Measurements from ENCODE around the gene ECSIT.

The ECSIT gene

GRCh38 chr19:11486661-11487503 lies 42.1 kb downstream of the ECSIT start:
- H3K4me3 ChIP-seq (ENCODE audit: insufficient read depth in 1 of 2, low read depth in 1 of 2, low read length in 2 of 2), result peak overlapping the region in 1 of 2 experiments; percentile 34
- H2BK5ac ChIP-seq (ENCODE audit: low read depth, low read length, poor library complexity, severe bottlenecking), result no peak overlapping the region
- peaks cover 10 to 11% of the 10 kb centered on the region in 2 experiments for H3K27me3 ChIP-seq (ENCODE audit: control insufficient read depth in 1 of 2, insufficient read depth in 1 of 2, low read length in 2 of 2)
- 96% methylated on average over 45 of the region's 45 CpGs for WGBS
- no peak overlapping the region for H4K8ac ChIP-seq (ENCODE audit: low read length)
- H2BK12ac ChIP-seq (ENCODE audit: low read length in 2 of 2), result no peak overlapping the region
- H4K91ac ChIP-seq (ENCODE audit: low read length), result no peak overlapping the region
- no peak overlapping the region for H2AK5ac ChIP-seq (ENCODE audit: low read length, severe bottlenecking)
- no peak overlapping the region for H2BK120ac ChIP-seq (ENCODE audit: low read depth, low read length)
- H3K18ac ChIP-seq (ENCODE audit: low read depth in 1 of 2, low read length in 2 of 2), result no peak overlapping the region
- H3K36me3 ChIP-seq (ENCODE audit: control insufficient read depth in 1 of 2, insufficient read depth in 2 of 2, low read depth in 1 of 2, low read length in 2 of 2), result peaks cover 0 to 39% of the 10 kb centered on the region in 2 experiments
- H2AFZ ChIP-seq (ENCODE audit: low read depth, low read length), result no peak overlapping the region
- no peak overlapping the region for H3K4ac ChIP-seq (ENCODE audit: low read depth in 1 of 2, low read length in 2 of 2)
- H3K79me1 ChIP-seq (replicated peaks; ENCODE audit: low read length, poor library complexity, severe bottlenecking), result peaks cover 2% of the 10 kb centered on the region
- no peak overlapping the region for H3K4me2 ChIP-seq (ENCODE audit: low read length, poor library complexity, severe bottlenecking)
- H3K14ac ChIP-seq (ENCODE audit: low read length in 2 of 2), result no peak overlapping the region
- DNase-seq, result no peak
- no peaks in the 10 kb centered on the region for H3K9me3 ChIP-seq (ENCODE audit: control insufficient read depth, low read length)
- H3K9ac ChIP-seq (ENCODE audit: low read length), result no peak overlapping the region
- no peak overlapping the region for H3K23ac ChIP-seq (ENCODE audit: low read length in 2 of 2)
- no peak overlapping the region for H2BK15ac ChIP-seq (ENCODE audit: low read depth, poor library complexity, severe bottlenecking)
- H3K4me1 ChIP-seq (ENCODE audit: control insufficient read depth, insufficient read depth, low read depth, low read length), result peaks cover 8% of the 10 kb centered on the region
- H3K27ac ChIP-seq (ENCODE audit: low read length, poor library complexity, severe bottlenecking), result no peak overlapping the region

GRCh38 chr19:11485245-11485837 lies 43.6 kb downstream of the ECSIT start:
- H3K14ac ChIP-seq (ENCODE audit: low read length in 2 of 2), result no peak overlapping the region
- H3K9ac ChIP-seq (ENCODE audit: low read length), result no peak overlapping the region
- WGBS, result 93% methylated on average over 13 of the region's 13 CpGs
- no peak overlapping the region for H3K27ac ChIP-seq (ENCODE audit: low read length, poor library complexity, severe bottlenecking)
- no peak overlapping the region for H3K4me2 ChIP-seq (ENCODE audit: low read length, poor library complexity, severe bottlenecking)
- peaks cover 2% of the 10 kb centered on the region for H3K79me1 ChIP-seq (replicated peaks; ENCODE audit: low read length, poor library complexity, severe bottlenecking)
- no peak overlapping the region for H4K91ac ChIP-seq (ENCODE audit: low read length)
- DNase-seq, result no peak
- no peak overlapping the region for H3K4me3 ChIP-seq (ENCODE audit: insufficient read depth in 1 of 2, low read depth in 1 of 2, low read length in 2 of 2)
- H3K27me3 ChIP-seq (ENCODE audit: control insufficient read depth in 1 of 2, insufficient read depth in 1 of 2, low read length in 2 of 2), result peaks cover 23 to 24% of the 10 kb centered on the region in 2 experiments
- no peak overlapping the region for H2AK5ac ChIP-seq (ENCODE audit: low read length, severe bottlenecking)
- no peak overlapping the region for H2BK5ac ChIP-seq (ENCODE audit: low read depth, low read length, poor library complexity, severe bottlenecking)
- no peak overlapping the region for H3K18ac ChIP-seq (ENCODE audit: low read depth in 1 of 2, low read length in 2 of 2)
- no peak overlapping the region for H2BK15ac ChIP-seq (ENCODE audit: low read depth, poor library complexity, severe bottlenecking)
- peaks cover 12% of the 10 kb centered on the region for H3K4me1 ChIP-seq (ENCODE audit: control insufficient read depth, insufficient read depth, low read depth, low read length)
- H2BK12ac ChIP-seq (ENCODE audit: low read length in 2 of 2), result no peak overlapping the region
- H4K8ac ChIP-seq (ENCODE audit: low read length), result no peak overlapping the region
- H3K4ac ChIP-seq (ENCODE audit: low read depth in 1 of 2, low read length in 2 of 2), result no peak overlapping the region
- no peak overlapping the region for H2AFZ ChIP-seq (ENCODE audit: low read depth, low read length)
- no peaks in the 10 kb centered on the region for H3K9me3 ChIP-seq (ENCODE audit: control insufficient read depth, low read length)
- no peak overlapping the region for H3K23ac ChIP-seq (ENCODE audit: low read length in 2 of 2)
- no peak overlapping the region for H2BK120ac ChIP-seq (ENCODE audit: low read depth, low read length)
- H3K36me3 ChIP-seq (ENCODE audit: control insufficient read depth in 1 of 2, insufficient read depth in 2 of 2, low read depth in 1 of 2, low read length in 2 of 2), result peaks cover 0 to 29% of the 10 kb centered on the region in 2 experiments

GRCh38 chr19:11483366-11484111 lies 45.4 kb downstream of the ECSIT start:
- DNase-seq, result no peak
- no peak overlapping the region for H3K4ac ChIP-seq (ENCODE audit: low read depth in 1 of 2, low read length in 2 of 2)

More at GRCh38 chr19:11483366-11484111, 45.4 kb downstream of the ECSIT start:
- peaks cover 34 to 37% of the 10 kb centered on the region in 2 experiments for H3K27me3 ChIP-seq (ENCODE audit: control insufficient read depth in 1 of 2, insufficient read depth in 1 of 2, low read length in 2 of 2)
- H3K18ac ChIP-seq (ENCODE audit: low read depth in 1 of 2, low read length in 2 of 2), result no peak overlapping the region
- peaks cover 21% of the 10 kb centered on the region for H3K4me1 ChIP-seq (ENCODE audit: control insufficient read depth, insufficient read depth, low read depth, low read length)
- H4K8ac ChIP-seq (ENCODE audit: low read length), result no peak overlapping the region
- no peak overlapping the region for H2BK15ac ChIP-seq (ENCODE audit: low read depth, poor library complexity, severe bottlenecking)
- H3K9ac ChIP-seq (ENCODE audit: low read length), result no peak overlapping the region
- H3K27ac ChIP-seq (ENCODE audit: low read length, poor library complexity, severe bottlenecking), result no peak overlapping the region
- H3K36me3 ChIP-seq (ENCODE audit: control insufficient read depth in 1 of 2, insufficient read depth in 2 of 2, low read depth in 1 of 2, low read length in 2 of 2), result peaks cover 0 to 18% of the 10 kb centered on the region in 2 experiments
- H3K9me3 ChIP-seq (ENCODE audit: control insufficient read depth, low read length), result no peaks in the 10 kb centered on the region
- WGBS, result 89% methylated on average over 37 of the region's 57 CpGs
- H3K4me3 ChIP-seq (ENCODE audit: insufficient read depth in 1 of 2, low read depth in 1 of 2, low read length in 2 of 2), result no peak overlapping the region
- H3K14ac ChIP-seq (ENCODE audit: low read length in 2 of 2), result no peak overlapping the region
- no peak overlapping the region for H2BK120ac ChIP-seq (ENCODE audit: low read depth, low read length)
- H2AK5ac ChIP-seq (ENCODE audit: low read length, severe bottlenecking), result no peak overlapping the region
- H2AFZ ChIP-seq (ENCODE audit: low read depth, low read length), result no peak overlapping the region
- no peak overlapping the region for H2BK12ac ChIP-seq (ENCODE audit: low read length in 2 of 2)
- H3K4me2 ChIP-seq (ENCODE audit: low read length, poor library complexity, severe bottlenecking), result no peak overlapping the region
- H4K91ac ChIP-seq (ENCODE audit: low read length), result no peak overlapping the region
- H3K23ac ChIP-seq (ENCODE audit: low read length in 2 of 2), result no peak overlapping the region
- no peaks in the 10 kb centered on the region for H3K79me1 ChIP-seq (replicated peaks; ENCODE audit: low read length, poor library complexity, severe bottlenecking)
- no peak overlapping the region for H2BK5ac ChIP-seq (ENCODE audit: low read depth, low read length, poor library complexity, severe bottlenecking)

Measured in mesenchymal stem cell (in vitro differentiated cells and primary cell).